ENCODE results near the gene TMEM176B.

Gene TMEM176B

GRCh38 chr7:150790416-150791075, 9.6 kb downstream of the TMEM176B start:
- no peak for TF ChIP-seq ZFX (IDR thresholded peaks at IDR 0.05)
- TF ChIP-seq, protein P1, sequence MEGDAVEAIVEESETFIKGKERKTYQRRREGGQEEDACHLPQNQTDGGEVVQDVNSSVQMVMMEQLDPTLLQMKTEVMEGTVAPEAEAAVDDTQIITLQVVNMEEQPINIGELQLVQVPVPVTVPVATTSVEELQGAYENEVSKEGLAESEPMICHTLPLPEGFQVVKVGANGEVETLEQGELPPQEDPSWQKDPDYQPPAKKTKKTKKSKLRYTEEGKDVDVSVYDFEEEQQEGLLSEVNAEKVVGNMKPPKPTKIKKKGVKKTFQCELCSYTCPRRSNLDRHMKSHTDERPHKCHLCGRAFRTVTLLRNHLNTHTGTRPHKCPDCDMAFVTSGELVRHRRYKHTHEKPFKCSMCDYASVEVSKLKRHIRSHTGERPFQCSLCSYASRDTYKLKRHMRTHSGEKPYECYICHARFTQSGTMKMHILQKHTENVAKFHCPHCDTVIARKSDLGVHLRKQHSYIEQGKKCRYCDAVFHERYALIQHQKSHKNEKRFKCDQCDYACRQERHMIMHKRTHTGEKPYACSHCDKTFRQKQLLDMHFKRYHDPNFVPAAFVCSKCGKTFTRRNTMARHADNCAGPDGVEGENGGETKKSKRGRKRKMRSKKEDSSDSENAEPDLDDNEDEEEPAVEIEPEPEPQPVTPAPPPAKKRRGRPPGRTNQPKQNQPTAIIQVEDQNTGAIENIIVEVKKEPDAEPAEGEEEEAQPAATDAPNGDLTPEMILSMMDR (conservative IDR thresholded peaks at IDR 0.05): no peak
- no peak overlapping the region for H3K27ac ChIP-seq

DNA sequence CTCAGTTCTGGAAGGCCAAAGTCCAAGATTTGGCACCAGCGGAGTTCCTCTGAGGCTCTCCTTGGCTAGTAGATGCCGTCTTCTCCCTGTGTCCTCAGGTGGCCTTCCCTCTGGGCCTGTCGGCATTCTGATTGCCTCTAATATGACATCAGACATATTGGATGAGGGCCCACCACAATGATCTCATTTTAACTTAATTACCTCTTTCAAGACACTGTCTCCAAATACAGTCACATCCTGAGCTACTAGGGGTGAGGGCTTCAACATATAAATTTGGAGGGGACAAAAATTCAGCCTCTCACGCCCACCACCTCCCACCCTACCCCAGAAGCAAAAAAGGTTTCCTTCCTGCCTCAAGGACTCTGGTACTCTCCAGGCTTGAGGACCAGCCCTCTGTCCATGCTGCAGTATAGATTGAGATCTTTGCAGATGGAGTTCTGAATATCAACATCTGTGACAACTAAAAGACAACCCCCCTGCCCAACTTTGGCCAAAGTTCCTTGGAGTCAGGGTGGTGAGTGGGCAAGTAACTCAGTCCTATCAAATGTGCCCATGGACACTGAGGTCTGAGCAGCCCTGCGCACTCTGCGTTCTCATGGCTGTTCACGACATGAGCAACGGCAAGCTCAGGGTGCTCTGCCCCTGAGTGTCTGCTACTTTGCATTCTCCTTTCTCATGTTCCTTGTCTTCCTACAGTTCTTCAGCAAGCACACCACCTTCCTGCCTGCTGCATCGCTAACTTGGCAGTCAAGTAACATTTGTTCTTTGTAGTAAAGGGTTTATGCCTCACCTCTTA, 11.5 kb downstream of the TMEM176B start:
- TF ChIP-seq, protein P1 (conservative IDR thresholded peaks at IDR 0.05): no peak
- no peak for TF ChIP-seq ZFX (IDR thresholded peaks at IDR 0.05)
- H3K27ac ChIP-seq: peak overlapping the region; percentile 7; the same call in 1 of the 2 replicates

GRCh38 chr7:150787321-150788281, 12.6 kb downstream of the TMEM176B start:
- TF ChIP-seq, protein P1 (conservative IDR thresholded peaks at IDR 0.05): no peak; the same call in 1 of the 2 replicates
- no peak for TF ChIP-seq ZFX (IDR thresholded peaks at IDR 0.05)
- peak overlapping the region; percentile 7; the same call in 1 of the 2 replicates for H3K27ac ChIP-seq

DNA sequence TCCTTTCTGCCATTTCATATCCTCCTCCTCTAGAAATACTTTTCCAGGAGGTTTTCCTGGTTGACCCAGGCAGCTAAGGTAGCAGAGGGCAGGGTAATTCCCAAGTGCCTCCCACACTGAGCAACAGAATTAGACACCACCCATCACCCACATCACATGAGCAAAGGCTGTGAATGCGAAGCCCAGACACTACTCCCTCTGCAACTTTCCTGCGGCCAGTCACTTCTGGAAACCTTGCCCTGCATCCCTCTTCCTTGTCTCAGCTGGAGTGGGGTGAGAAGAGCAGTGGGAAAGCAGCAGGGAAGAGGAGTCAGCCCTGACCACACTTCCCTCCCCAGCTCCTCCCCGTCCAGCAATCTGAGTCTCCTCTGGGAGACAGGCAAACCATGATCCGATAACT, 15.2 kb downstream of the TMEM176B start:
- TF ChIP-seq, protein P1 (conservative IDR thresholded peaks at IDR 0.05): no peak
- TF ChIP-seq ZFX (IDR thresholded peaks at IDR 0.05): no peak
- no peak overlapping the region for H3K27ac ChIP-seq

DNA sequence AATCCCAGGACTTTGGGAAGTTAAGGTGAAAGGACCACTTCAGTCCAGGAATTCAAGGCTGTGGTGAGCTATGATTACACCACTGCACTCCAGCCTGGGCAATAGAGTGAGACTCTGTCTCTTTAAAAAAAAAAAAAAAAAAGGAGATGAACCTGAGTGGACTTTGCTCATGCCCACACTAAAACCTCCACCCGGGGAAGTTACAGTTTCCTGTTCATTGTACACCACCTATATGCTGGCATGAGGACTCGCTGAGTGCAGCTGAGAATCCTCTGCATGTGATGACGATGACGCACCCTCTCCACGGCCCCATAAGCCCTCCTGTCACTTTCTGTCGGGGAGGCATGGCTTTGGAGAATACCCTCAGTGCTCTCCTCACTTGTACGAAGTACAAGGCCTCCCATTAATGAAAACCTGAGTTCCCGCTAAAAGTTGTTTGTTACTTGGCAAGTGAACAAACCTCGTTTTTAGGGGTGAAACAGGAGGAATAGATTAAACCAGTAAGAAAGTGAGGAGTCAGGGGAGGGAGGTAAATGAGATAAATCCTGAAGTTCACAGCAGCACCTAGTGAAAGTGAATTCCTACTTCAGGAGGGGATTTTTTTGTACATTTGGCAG, 15.9 kb downstream of the TMEM176B start:
- no peak for TF ChIP-seq ZFX (IDR thresholded peaks at IDR 0.05)
- TF ChIP-seq, protein P1 (conservative IDR thresholded peaks at IDR 0.05): no peak
- no peak overlapping the region for H3K27ac ChIP-seq

DNA sequence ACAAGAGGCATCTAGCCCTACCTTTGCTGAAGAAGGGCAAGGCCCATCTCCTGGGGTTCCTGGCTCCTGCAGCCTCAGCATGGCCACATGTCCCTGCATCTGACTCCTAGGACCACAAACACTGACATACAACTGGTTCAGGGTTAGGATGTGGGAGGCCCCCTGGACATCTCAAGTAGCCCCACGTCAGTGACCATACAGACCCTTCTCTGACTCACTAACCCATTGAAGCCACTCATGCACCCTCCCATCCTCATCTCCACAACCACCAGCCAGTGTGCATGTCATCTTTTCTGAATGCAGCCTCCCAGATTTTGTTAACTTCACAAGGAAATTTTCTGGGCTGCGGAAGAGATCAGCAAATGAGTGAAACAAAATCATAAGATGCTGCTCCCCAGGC, 18.2 kb downstream of the TMEM176B start:
- H3K27ac ChIP-seq: no peak overlapping the region
- no peak for TF ChIP-seq ZFX (IDR thresholded peaks at IDR 0.05)
- TF ChIP-seq, protein P1 (conservative IDR thresholded peaks at IDR 0.05): no peak

Data from C4-2B (cell line).